Esophagus muscularis mucosa (tissue), 4 donors: ENCODE results near the gene FITM1. TPM values are rescaled to one million over a fixed set of nuclear protein-coding genes. Genes with fewer than 3 reads are reported as not detected.

Experiments
- DNase-seq: peaks from one replicate; pipeline ENCODE4 v3.0.0-alpha.2; 2017; ENCODE audit errors: extremely low spot score
- H3K27ac ChIP-seq, 4 donors: fragments of 200-600 bp; sonication (generic); replicated peaks in 1 of 4; 1 replicate in 3 of 4; 2 replicates in 1 of 4; pipeline ENCODE4 v1.5.1; 2016 to 2019; ENCODE audit warnings: mild to moderate bottlenecking in 1 of 4
- H3K27me3 ChIP-seq, 4 donors: fragments of 200-600 bp; sonication (generic); one replicate each; pipeline versions ENCODE4 v1.5.1 to v1.6.0; 2016 to 2019
- H3K36me3 ChIP-seq, 4 donors: fragments of 200-600 bp; sonication (generic); one replicate each; pipeline ENCODE4 v1.5.1; 2016 to 2019
- H3K4me1 ChIP-seq, 4 donors: fragments of 200-600 bp; sonication (generic); one replicate each; pipeline ENCODE4 v1.5.1; 2016 to 2019
- H3K4me3 ChIP-seq, 4 donors: fragments of 200-600 bp; sonication (generic); 1 replicate in 2 of 4; 2 replicates in 2 of 4; pipeline ENCODE4 v1.5.1; 2016 to 2019; ENCODE audit warnings: mild to moderate bottlenecking in 4 of 4, moderate library complexity in 1 of 4
- H3K9me3 ChIP-seq, 4 donors: fragments of 200-600 bp; sonication (generic); 1 replicate in 3 of 4; 2 replicates in 1 of 4; pipeline ENCODE4 v1.5.1; 2016 to 2019
- CTCF ChIP-seq, 3 experiments: fragments of 200-600 bp in 2 of 3; fragments of 450-650 bp in 1 of 3; sonication (generic) in 2 of 3; IDR thresholded peaks; one replicate each; pipeline ENCODE4 v1.5.1; 2017 to 2019; ENCODE audit warnings: antibody characterized with exemption in 3 of 3, mild to moderate bottlenecking in 2 of 3, moderate library complexity in 1 of 3
- EP300 ChIP-seq: sonication (generic); formaldehyde crosslinking; IDR thresholded peaks from one replicate; pipeline ENCODE4 v1.6.1; 2017; ENCODE audit warnings: antibody characterized with exemption
- POLR2A ChIP-seq: fragments of 450-650 bp; IDR thresholded peaks from one replicate; pipeline ENCODE4 v1.6.1; 2017; ENCODE audit warnings: antibody characterized with exemption, moderate library complexity, mild to moderate bottlenecking, low read depth
- POLR2AphosphoS5 ChIP-seq, 2 donors: sonication (generic); formaldehyde crosslinking; IDR thresholded peaks; one replicate each; pipeline ENCODE4 v1.6.1; 2017; ENCODE audit warnings: antibody characterized with exemption in 2 of 2
- WGBS: methylation state at CpG from one replicate; pipeline ENCODE4 v1.1.5; 2018; 5-methylcytosine and 5-hydroxymethylcytosine counted together
- intact Hi-C: fragments of 100-400 bp; cut with DNase I; formaldehyde crosslinking; loops from one replicate; pipeline ENCODE4 v1.15.1; 2023
- total RNA-seq, 4 donors: library from RNA; depleted of rRNA; stranded (reverse); fragments of >200 nt; gene quantifications; one replicate each; pipeline versions ENCODE4 v1.1.0 to v1.2.1, GENCODE V29; 2016

The FITM1 gene
- total RNA-seq: under 1 TPM in 3 of 4 donors, not detected in 1; 0.34 to 0.83 (median 0.52) TPM

GRCh38 chr14:24130380-24130716 is at the start of gene FITM1:
TSS of gene FITM1 (plus strand) at chr14:24130659. CDS start at chr14:24131564, 905 bp downstream.
- H3K36me3 ChIP-seq: no peaks in the 10 kb centered on the region
- H3K4me3 ChIP-seq: no peak within 1 kb of the TSS
- intact Hi-C loops: no loop called here
- peak within 1 kb of the TSS in 3 of 4 donors; percentile 42 to 70 (median 42) for H3K27ac ChIP-seq
- 89% methylated on average over 5 of the region's 5 CpGs for WGBS
- H3K27me3 ChIP-seq: no peaks in the 10 kb centered on the region
- no peaks in the 10 kb centered on the region for H3K9me3 ChIP-seq
- no peak for DNase-seq
- peaks cover 12 to 24% (median 18%) of the 10 kb centered on the region in 4 donors for H3K4me1 ChIP-seq
- TF ChIP-seq POLR2AphosphoS5 (IDR thresholded peaks at IDR 0.05) (no peak), EP300 (no peak), POLR2A (no peak), CTCF (IDR thresholded peaks at IDR 0.05) (no peak)

- Histone ChIP-seq H3K4me3 (peak overlapping the region; percentile 61 to 70 (median 68)), H3K27me3 (no peaks in the 10 kb centered on the region), H3K27ac (peak overlapping the region; percentile 49 to 71 (median 59)), H3K4me1 (peaks cover 9 to 15% (median 14%) of the 10 kb centered on the region in 4 donors), H3K9me3 (no peaks in the 10 kb centered on the region), H3K36me3 (no peaks in the 10 kb centered on the region)
- WGBS: 0% methylated on average over 10 of the region's 74 CpGs
- intact Hi-C loops: no loop called here
- no peak for DNase-seq
- TF ChIP-seq EP300: no peak
- no peak for TF ChIP-seq CTCF (IDR thresholded peaks at IDR 0.05)
- TF ChIP-seq POLR2AphosphoS5 (IDR thresholded peaks at IDR 0.05): no peak
- TF ChIP-seq POLR2A: no peak
Measured at GRCh38 chr14:24080888-24081738, 49.3 kb upstream of the FITM1 start.

- no peak for TF ChIP-seq EP300
- no peak for TF ChIP-seq POLR2AphosphoS5 (IDR thresholded peaks at IDR 0.05)
- TF ChIP-seq POLR2A: no peak
- TF ChIP-seq CTCF (IDR thresholded peaks at IDR 0.05): no peak
- Histone ChIP-seq H3K27me3 (no peaks in the 10 kb centered on the region), H3K4me1 (peaks cover 9 to 15% (median 14%) of the 10 kb centered on the region in 4 donors), H3K9me3 (no peaks in the 10 kb centered on the region), H3K4me3 (peak overlapping the region; percentile 61 to 70 (median 68)), H3K36me3 (no peaks in the 10 kb centered on the region), H3K27ac (peak overlapping the region in 2 of 4 donors; percentile 49 to 60)
- DNase-seq: no peak
- 68% methylated on average over 9 of the region's 26 CpGs for WGBS
- intact Hi-C loops: no loop called here
Measured at GRCh38 chr14:24081739-24082211, 48.7 kb upstream of the FITM1 start.

- no peak overlapping the region for H3K4me3 ChIP-seq
- 82% methylated on average over 1 of the region's 5 CpGs for WGBS
- intact Hi-C loops: no loop called here
- H3K27ac ChIP-seq: no peak overlapping the region
- H3K4me1 ChIP-seq: peaks cover 9 to 15% (median 14%) of the 10 kb centered on the region in 4 donors
- TF ChIP-seq EP300: no peak
- no peak for TF ChIP-seq POLR2AphosphoS5 (IDR thresholded peaks at IDR 0.05)
- no peak for TF ChIP-seq CTCF (IDR thresholded peaks at IDR 0.05)
- H3K36me3 ChIP-seq: no peaks in the 10 kb centered on the region
- DNase-seq: no peak
- no peaks in the 10 kb centered on the region for H3K9me3 ChIP-seq
- H3K27me3 ChIP-seq: no peaks in the 10 kb centered on the region
Measured at GRCh38 chr14:24082411-24083080, 47.9 kb upstream of the FITM1 start.
